Measurements from ENCODE around the gene RPA1. TPM values are rescaled to one million over a fixed set of nuclear protein-coding genes. Genes with fewer than 3 reads are reported as not detected.

The RPA1 gene
- total and polyA plus RNA-seq, 4 donors: 9.2 to 29.5 (median 11.9) TPM

DNA sequence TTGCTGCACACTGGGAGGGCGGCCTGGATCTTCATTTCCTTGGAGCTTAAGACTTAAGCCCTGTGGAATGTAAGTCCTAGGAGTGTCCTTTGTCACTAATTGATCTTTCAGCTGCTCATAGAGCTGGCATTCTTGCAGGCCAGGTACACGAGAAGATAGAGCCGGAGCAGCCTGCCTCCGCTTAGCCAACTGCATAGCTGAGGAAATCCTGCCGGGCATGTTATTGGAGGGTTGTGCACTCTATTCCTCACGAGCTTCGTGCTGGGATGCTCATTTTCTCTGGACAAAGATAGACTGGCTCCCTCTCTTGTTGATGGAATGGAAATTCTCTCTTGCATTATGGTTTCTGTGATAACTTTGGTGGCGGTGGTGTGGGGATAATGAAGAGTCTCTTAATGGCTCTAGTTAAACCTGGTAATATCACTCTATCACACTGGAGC lies 76.9 kb downstream of the RPA1 start:
- no peaks in the 10 kb centered on the region for H3K27me3 ChIP-seq (ENCODE audit: control insufficient read depth in 4 of 4, insufficient read depth in 4 of 4, low read length in 3 of 4)
- TF ChIP-seq, protein P1, sequence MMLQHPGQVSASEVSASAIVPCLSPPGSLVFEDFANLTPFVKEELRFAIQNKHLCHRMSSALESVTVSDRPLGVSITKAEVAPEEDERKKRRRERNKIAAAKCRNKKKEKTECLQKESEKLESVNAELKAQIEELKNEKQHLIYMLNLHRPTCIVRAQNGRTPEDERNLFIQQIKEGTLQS (IDR thresholded peaks at IDR 0.05): no peak
- no peak for TF ChIP-seq TAF1 (conservative IDR thresholded peaks at IDR 0.05)
- no peak for TF ChIP-seq JUND (IDR thresholded peaks at IDR 0.05)
- WGBS: 78% methylated on average over 8 of the region's 8 CpGs
- peaks cover 11 to 37% (median 33%) of the 10 kb centered on the region in 4 donors for H3K4me1 ChIP-seq (ENCODE audit: control insufficient read depth in 4 of 4, insufficient read depth in 4 of 4, low read length in 3 of 4)
- H3K36me3 ChIP-seq (ENCODE audit: control insufficient read depth in 4 of 4, insufficient read depth in 3 of 4, low read depth in 1 of 4, low read length in 3 of 4): no peaks in the 10 kb centered on the region
- no peak overlapping the region for H3K9ac ChIP-seq (ENCODE audit: low read depth in 1 of 2, low read length in 2 of 2)
- no peak overlapping the region for H3K27ac ChIP-seq (ENCODE audit: low read depth in 1 of 2, low read length in 2 of 2)
- no peaks in the 10 kb centered on the region for H3K9me3 ChIP-seq (ENCODE audit: control insufficient read depth in 4 of 4, low read length in 3 of 4)
- H3K4me3 ChIP-seq (ENCODE audit: low read depth in 1 of 3, low read length in 3 of 3): no peak overlapping the region
- no peak for DNase-seq (ENCODE audit: low spot score)

DNA sequence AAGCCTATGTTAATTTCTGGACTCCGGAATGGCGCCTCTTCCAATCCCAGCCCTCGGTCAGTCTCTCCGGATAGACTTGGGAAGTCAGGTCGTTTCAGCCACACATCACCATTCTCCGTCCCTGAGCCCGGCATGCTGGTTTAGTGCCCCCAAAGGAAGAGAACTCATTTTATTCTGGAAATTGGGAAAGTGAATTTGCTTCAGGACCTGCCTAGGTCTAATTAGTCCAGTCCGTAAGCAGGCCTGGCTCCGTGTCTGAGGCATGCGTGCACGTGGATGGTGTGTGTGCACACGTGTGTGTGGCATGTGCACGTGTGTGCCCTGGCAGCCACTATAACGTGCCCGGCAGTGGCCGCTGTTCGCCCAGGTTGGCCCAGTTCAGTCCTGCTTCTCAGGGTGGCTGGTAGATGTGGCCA lies 77.4 kb downstream of the RPA1 start:
- peaks cover 11 to 37% (median 33%) of the 10 kb centered on the region in 4 donors for H3K4me1 ChIP-seq (ENCODE audit: control insufficient read depth in 4 of 4, insufficient read depth in 4 of 4, low read length in 3 of 4)
- DNase-seq (ENCODE audit: low spot score): no peak
- TF ChIP-seq, protein P1 (IDR thresholded peaks at IDR 0.05): no peak
- TF ChIP-seq, protein P2, sequence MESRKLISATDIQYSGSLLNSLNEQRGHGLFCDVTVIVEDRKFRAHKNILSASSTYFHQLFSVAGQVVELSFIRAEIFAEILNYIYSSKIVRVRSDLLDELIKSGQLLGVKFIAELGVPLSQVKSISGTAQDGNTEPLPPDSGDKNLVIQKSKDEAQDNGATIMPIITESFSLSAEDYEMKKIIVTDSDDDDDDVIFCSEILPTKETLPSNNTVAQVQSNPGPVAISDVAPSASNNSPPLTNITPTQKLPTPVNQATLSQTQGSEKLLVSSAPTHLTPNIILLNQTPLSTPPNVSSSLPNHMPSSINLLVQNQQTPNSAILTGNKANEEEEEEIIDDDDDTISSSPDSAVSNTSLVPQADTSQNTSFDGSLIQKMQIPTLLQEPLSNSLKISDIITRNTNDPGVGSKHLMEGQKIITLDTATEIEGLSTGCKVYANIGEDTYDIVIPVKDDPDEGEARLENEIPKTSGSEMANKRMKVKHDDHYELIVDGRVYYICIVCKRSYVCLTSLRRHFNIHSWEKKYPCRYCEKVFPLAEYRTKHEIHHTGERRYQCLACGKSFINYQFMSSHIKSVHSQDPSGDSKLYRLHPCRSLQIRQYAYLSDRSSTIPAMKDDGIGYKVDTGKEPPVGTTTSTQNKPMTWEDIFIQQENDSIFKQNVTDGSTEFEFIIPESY (IDR thresholded peaks at IDR 0.05): no peak
- TF ChIP-seq RAD21 (IDR thresholded peaks at IDR 0.05): no peak
- no peak for TF ChIP-seq FOXA2 (IDR thresholded peaks at IDR 0.05)
- no peak for TF ChIP-seq JUND (IDR thresholded peaks at IDR 0.05)
- no peak for TF ChIP-seq HNF4G (IDR thresholded peaks at IDR 0.05)
- no peak for TF ChIP-seq HNF4A (conservative IDR thresholded peaks at IDR 0.05)
- TF ChIP-seq YY1 (IDR thresholded peaks at IDR 0.05): no peak
- TF ChIP-seq GABPA (IDR thresholded peaks at IDR 0.05 in 1 of 2, conservative IDR thresholded peaks at IDR 0.05 in 1 of 2): no peak
- no peak for TF ChIP-seq EGR1 (IDR thresholded peaks at IDR 0.05; ENCODE audit: low read depth in 2 of 2)
- TF ChIP-seq FOXA1 (IDR thresholded peaks at IDR 0.05): no peak
- TF ChIP-seq SP1 (IDR thresholded peaks at IDR 0.05): no peak
- TF ChIP-seq RXRA (IDR thresholded peaks at IDR 0.05): no peak
- TF ChIP-seq, protein P3, sequence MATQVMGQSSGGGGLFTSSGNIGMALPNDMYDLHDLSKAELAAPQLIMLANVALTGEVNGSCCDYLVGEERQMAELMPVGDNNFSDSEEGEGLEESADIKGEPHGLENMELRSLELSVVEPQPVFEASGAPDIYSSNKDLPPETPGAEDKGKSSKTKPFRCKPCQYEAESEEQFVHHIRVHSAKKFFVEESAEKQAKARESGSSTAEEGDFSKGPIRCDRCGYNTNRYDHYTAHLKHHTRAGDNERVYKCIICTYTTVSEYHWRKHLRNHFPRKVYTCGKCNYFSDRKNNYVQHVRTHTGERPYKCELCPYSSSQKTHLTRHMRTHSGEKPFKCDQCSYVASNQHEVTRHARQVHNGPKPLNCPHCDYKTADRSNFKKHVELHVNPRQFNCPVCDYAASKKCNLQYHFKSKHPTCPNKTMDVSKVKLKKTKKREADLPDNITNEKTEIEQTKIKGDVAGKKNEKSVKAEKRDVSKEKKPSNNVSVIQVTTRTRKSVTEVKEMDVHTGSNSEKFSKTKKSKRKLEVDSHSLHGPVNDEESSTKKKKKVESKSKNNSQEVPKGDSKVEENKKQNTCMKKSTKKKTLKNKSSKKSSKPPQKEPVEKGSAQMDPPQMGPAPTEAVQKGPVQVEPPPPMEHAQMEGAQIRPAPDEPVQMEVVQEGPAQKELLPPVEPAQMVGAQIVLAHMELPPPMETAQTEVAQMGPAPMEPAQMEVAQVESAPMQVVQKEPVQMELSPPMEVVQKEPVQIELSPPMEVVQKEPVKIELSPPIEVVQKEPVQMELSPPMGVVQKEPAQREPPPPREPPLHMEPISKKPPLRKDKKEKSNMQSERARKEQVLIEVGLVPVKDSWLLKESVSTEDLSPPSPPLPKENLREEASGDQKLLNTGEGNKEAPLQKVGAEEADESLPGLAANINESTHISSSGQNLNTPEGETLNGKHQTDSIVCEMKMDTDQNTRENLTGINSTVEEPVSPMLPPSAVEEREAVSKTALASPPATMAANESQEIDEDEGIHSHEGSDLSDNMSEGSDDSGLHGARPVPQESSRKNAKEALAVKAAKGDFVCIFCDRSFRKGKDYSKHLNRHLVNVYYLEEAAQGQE (IDR thresholded peaks at IDR 0.05): no peak
- no peak overlapping the region for H3K27ac ChIP-seq (ENCODE audit: low read depth in 1 of 2, low read length in 2 of 2)
- H3K36me3 ChIP-seq (ENCODE audit: control insufficient read depth in 4 of 4, insufficient read depth in 3 of 4, low read depth in 1 of 4, low read length in 3 of 4): no peaks in the 10 kb centered on the region
- WGBS: 82% methylated on average over 17 of the region's 17 CpGs
- no peaks in the 10 kb centered on the region for H3K9me3 ChIP-seq (ENCODE audit: control insufficient read depth in 4 of 4, low read length in 3 of 4)
- no peak overlapping the region for H3K9ac ChIP-seq (ENCODE audit: low read depth in 1 of 2, low read length in 2 of 2)
- H3K27me3 ChIP-seq (ENCODE audit: control insufficient read depth in 4 of 4, insufficient read depth in 4 of 4, low read length in 3 of 4): no peaks in the 10 kb centered on the region
- no peak overlapping the region for H3K4me3 ChIP-seq (ENCODE audit: low read depth in 1 of 3, low read length in 3 of 3)
